SK-N-MC (cell line): ENCODE measurements around the gene GPN3.
A peak's percentile ranks its signal among the peaks of the same experiment; 100 is the strongest.
"Not testable (repeated sequence)": the region's sequence is repeated elsewhere in the genome, so short reads cannot be mapped to it uniquely, and the experiment has no call there.

Experiments used
- DNase-seq: peaks from one replicate; pipeline ENCODE4 v3.0.0-alpha.2; 2011; ENCODE audit warnings: low read depth, low spot score
- H3K27ac ChIP-seq: fragments of 200-600 bp; sonication (generic); 2 replicates; pipeline ENCODE4 v1.5.1; 2016; ENCODE audit warnings: mixed run types
- H3K36me3 ChIP-seq: fragments of 200-600 bp; sonication (generic); 2 replicates; pipeline ENCODE4 v1.6.1; 2017; ENCODE audit warnings: antibody characterized with exemption, low read length, mixed read lengths; ENCODE audit not compliant: insufficient read depth
- H3K4me3 ChIP-seq: fragments of 200-600 bp; sonication (generic); 2 replicates; pipeline ENCODE4 v1.5.1; 2016
- H3K9ac ChIP-seq: fragments of 200-600 bp; sonication (generic); 2 replicates; pipeline ENCODE4 v1.8.0; 2017; ENCODE audit warnings: mixed run types, mixed read lengths; ENCODE audit not compliant: insufficient read length
- H3K9me3 ChIP-seq: fragments of 200-600 bp; sonication (generic); 2 replicates; pipeline ENCODE4 v1.6.1; 2017; ENCODE audit warnings: low read depth, mild to moderate bottlenecking, antibody characterized with exemption, low read length, moderate library complexity, mixed read lengths
- EZH2 ChIP-seq: fragments of 200-600 bp; sonication (generic); IDR thresholded peaks from one replicate; pipeline ENCODE4 v1.6.1; 2017; ENCODE audit warnings: antibody characterized with exemption
- FOXP2 ChIP-seq: optimal IDR thresholded peaks from 2 replicates; pipeline ENCODE3; 2011; ENCODE audit warnings: mild to moderate bottlenecking, moderate library complexity; ENCODE audit not compliant: insufficient read depth; ENCODE audit errors: extremely low read length, control extremely low read depth
- POLR2AphosphoS5 ChIP-seq: IDR thresholded peaks from 2 replicates; pipeline ENCODE4 v1.6.1; 2012; ENCODE audit warnings: mild to moderate bottlenecking, low read depth, low read length, borderline replicate concordance

The GPN3 gene

GRCh38 chr12:110424237-110424636 is 43.8 kb downstream of the GPN3 start:
- no peak overlapping the region for H3K27ac ChIP-seq
- TF ChIP-seq POLR2AphosphoS5 = no peak
- TF ChIP-seq FOXP2 = no peak
- TF ChIP-seq EZH2 = no peak
- no peak overlapping the region for H3K9ac ChIP-seq
- no peaks in the 10 kb centered on the region for H3K9me3 ChIP-seq
- H3K36me3 ChIP-seq = no peaks in the 10 kb centered on the region
- no peak for DNase-seq
- no peak overlapping the region for H3K4me3 ChIP-seq

DNA sequence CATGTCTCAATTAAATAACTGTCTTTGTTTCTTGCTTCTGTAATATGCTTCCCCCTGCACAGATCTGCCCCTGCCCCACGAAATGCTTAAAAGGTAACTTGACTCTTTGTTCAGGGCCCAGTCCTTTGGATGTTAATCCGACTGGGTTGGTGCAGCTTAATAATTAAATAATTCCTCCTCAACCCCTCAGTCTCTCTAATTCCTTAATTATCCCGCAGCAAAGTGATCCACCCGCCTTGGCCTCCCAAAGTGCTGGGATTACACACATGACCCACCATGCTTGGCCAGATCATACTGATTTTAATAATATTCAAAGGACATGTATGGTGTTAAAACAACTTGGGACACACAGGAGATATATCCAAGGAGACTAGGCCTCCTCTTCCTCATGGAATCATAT is 46.4 kb downstream of the GPN3 start:
- Histone ChIP-seq H3K9ac (no peak overlapping the region), H3K9me3 (no peaks in the 10 kb centered on the region), H3K27ac (no peak overlapping the region), H3K4me3 (no peak overlapping the region), H3K36me3 (no peaks in the 10 kb centered on the region)
- no peak for DNase-seq
- TF ChIP-seq FOXP2 = no peak
- no peak for TF ChIP-seq POLR2AphosphoS5
- no peak for TF ChIP-seq EZH2

- Histone ChIP-seq H3K4me3 (no peak overlapping the region), H3K27ac (no peak overlapping the region), H3K36me3 (no peaks in the 10 kb centered on the region), H3K9me3 (no peaks in the 10 kb centered on the region), H3K9ac (no peak overlapping the region)
- TF ChIP-seq POLR2AphosphoS5 (no peak), FOXP2 (no peak), EZH2 (no peak)
- DNase-seq = no peak
Measured at GRCh38 chr12:110421159-110421661, 46.8 kb downstream of the GPN3 start.

- H3K4me3 ChIP-seq, H3K9ac ChIP-seq, DNase-seq, H3K27ac ChIP-seq, H3K9me3 ChIP-seq, H3K36me3 ChIP-seq: not testable (repeated sequence)
Measured at GRCh38 chr12:110420644-110421043, 47.4 kb downstream of the GPN3 start.

DNA sequence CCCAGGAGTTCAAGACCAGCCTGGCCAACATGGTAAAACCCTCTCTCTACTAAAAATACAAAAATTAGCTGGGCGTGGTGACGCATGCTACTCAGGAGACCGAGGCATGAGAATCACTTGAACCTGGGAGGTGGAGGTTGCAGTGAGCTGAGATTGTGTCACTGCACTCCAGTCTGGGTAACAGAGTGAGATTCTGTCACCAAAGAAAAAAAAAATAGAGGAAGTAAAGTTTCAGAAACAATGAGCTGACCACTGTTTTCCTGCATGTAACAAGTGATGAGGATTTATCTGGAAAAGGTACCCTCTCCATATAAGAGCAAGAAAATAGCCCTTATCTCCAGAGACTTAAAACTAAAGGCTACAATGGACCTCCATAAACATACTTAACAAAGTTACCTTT is 50.9 kb downstream of the GPN3 start:
- not testable (repeated sequence) for H3K9ac ChIP-seq, H3K27ac ChIP-seq, H3K9me3 ChIP-seq, DNase-seq, H3K4me3 ChIP-seq, H3K36me3 ChIP-seq

GRCh38 chr12:110410086-110410485 is 58.0 kb downstream of the GPN3 start:
- not testable (repeated sequence) for H3K27ac ChIP-seq, DNase-seq, H3K9me3 ChIP-seq, H3K36me3 ChIP-seq, H3K4me3 ChIP-seq, H3K9ac ChIP-seq

DNA sequence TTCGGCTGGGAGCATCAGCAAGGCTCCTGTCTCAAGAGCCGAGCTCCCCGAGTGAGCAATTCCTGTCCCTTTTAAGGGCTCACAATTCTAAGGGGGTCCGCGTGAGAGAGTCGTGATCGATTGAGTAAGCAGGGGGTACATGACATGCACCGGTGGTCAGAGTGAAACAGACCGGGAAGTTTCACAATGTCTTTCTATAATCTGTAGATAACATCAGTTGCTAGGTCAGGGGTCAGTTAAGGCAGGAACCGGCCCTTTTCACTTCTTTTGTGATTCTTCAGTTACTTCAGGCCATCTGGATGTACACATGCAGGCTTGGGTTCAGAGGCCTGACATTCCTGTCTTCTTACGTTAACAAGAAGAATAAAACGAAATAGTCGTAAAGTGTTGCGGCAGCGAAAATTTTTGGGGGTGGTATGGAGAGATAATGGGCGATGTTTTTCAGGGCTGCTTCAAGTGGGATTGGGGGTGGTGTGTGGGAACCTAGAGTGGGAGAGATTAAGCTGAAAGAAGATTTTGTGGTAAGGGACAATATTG is 62.9 kb downstream of the GPN3 start:
- not testable (repeated sequence) for H3K9me3 ChIP-seq, H3K9ac ChIP-seq, H3K27ac ChIP-seq, H3K4me3 ChIP-seq, DNase-seq
- H3K36me3 ChIP-seq = peaks cover 15% of the 10 kb centered on the region

DNA sequence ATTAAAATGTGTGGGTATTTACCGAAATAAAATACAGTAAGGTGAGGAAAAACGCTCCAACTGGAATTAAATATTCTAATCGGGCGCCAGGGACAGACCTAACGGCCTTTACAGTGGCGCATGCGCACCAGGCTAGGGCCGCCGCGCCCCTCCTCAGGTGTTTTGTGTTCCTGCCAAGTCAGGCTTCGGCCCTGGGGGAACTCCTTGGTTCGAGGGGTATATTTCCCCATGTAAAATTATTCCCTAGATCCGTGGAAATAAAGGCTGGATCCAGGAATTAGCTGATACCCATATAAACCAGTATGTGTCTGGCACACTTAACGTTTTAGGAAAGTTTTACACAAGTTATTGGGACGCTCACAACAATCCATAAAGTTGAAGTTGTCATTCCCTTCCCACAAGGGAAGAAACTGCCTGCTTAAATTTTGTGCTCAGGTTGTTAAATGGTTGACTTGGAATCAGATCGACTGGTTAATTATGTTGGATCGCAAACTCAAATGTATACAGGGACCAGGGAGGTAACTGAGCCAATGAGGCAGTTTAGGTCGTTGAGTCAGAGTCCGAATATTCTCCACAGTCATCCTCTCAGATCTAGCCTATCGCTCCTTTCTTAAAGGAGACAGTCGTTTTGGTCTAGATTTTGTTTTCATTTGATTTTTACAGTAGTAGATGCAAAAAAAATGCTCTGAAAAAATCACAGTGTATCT is 63.9 kb downstream of the GPN3 start:
- Histone ChIP-seq H3K36me3 (peaks cover 18% of the 10 kb centered on the region), H3K4me3 (peak overlapping the region; percentile 90), H3K9me3 (no peaks in the 10 kb centered on the region), H3K27ac (peak overlapping the region; percentile 99), H3K9ac (peak overlapping the region; percentile 100)
- no peak for TF ChIP-seq EZH2
- no peak for TF ChIP-seq FOXP2
- TF ChIP-seq POLR2AphosphoS5 = no peak; the same call in 1 of the 2 replicates
- DNase-seq = no peak

GRCh38 chr12:110403146-110403975 is 64.7 kb downstream of the GPN3 start, which contains the start of gene ANAPC7:
Gene ANAPC7 (minus strand): TSS chr12:110403708. CDS start chr12:110403627, 81 bp downstream.
- Histone ChIP-seq H3K4me3 (peak within 1 kb of the TSS; percentile 90), H3K27ac (peak within 1 kb of the TSS; percentile 99), H3K36me3 (peaks cover 21% of the 10 kb centered on the region), H3K9me3 (no peaks in the 10 kb centered on the region), H3K9ac (peak within 1 kb of the TSS; percentile 100)
- DNase-seq = peak; percentile 66
- TF ChIP-seq EZH2 (no peak), POLR2AphosphoS5 (peak; percentile 92)
